HG02678 (cell line): ENCODE results near the gene RNF146.
"Not testable (repeated sequence)": the region's sequence is repeated elsewhere in the genome, so short reads cannot be mapped to it uniquely, and the experiment has no call there.

Source experiments
- ATAC-seq: cut with Tn5 transposase; IDR thresholded peaks from one replicate; pipeline ENCODE4 v1.9.1; 2021; ENCODE audit warnings: mild to moderate bottlenecking, moderate library complexity; ENCODE audit not compliant: unreplicated experiment

The RNF146 gene

DNA sequence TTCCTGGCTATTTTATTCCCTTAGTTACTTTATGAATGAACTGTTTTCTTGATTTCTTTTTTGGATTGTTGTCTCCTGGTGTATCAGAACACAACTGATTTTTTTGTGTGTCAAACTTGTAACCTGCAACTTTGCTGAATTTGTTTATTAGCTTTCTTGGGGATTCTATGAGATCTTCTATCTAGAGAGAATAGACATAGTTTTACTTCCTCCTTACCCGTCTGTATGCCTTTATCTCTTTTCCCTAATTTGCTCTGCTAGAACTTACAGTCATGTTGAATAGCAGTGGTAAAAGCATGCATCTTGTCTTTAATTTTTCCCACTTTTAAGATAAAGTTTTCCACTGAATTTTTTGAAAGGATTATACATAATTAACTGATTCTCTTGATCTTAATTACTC is 13.2 kb downstream of the RNF146 start:
- no peak for ATAC-seq

- ATAC-seq: no peak
Observed at GRCh38 chr6:127282184-127282583, 15.5 kb downstream of the RNF146 start.

DNA sequence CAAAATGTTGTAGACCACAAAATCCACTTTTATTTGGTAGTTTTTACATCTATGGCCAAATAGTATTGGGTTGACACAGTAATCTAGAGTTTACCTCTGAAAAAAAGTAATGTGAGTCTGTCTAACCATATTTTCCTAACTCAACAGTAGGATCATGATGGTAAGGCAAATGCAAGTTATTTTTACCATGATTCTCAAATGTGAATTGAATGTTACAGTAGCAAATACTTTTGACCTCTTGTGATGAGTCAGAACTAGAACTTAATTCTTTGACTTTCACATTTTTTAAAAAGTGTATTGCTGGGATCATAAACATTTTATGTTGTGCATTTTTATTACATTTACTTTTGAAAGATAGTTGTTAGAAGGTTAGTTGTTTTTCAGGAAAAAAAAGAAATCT is 22.0 kb downstream of the RNF146 start:
- no peak for ATAC-seq

DNA sequence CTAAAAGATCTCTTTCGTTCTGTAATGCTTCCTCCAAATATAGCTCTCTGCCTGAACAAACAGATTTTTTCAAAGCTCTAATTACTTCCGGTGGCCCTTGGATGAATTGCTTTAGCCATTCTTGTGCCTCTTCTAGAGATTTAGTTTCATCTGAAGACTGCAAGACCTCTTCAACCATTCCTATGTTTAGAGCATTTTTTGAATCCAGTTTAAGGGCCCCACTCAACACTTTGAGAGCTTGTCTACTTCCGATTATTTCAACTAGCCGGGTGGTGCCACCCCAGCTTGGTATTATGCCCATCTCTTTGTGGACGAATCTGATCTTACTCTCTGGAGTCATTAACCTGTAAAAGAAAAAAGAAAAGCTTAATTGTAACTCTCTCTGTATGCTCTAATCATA is 23.3 kb downstream of the RNF146 start:
- ATAC-seq: no peak

DNA sequence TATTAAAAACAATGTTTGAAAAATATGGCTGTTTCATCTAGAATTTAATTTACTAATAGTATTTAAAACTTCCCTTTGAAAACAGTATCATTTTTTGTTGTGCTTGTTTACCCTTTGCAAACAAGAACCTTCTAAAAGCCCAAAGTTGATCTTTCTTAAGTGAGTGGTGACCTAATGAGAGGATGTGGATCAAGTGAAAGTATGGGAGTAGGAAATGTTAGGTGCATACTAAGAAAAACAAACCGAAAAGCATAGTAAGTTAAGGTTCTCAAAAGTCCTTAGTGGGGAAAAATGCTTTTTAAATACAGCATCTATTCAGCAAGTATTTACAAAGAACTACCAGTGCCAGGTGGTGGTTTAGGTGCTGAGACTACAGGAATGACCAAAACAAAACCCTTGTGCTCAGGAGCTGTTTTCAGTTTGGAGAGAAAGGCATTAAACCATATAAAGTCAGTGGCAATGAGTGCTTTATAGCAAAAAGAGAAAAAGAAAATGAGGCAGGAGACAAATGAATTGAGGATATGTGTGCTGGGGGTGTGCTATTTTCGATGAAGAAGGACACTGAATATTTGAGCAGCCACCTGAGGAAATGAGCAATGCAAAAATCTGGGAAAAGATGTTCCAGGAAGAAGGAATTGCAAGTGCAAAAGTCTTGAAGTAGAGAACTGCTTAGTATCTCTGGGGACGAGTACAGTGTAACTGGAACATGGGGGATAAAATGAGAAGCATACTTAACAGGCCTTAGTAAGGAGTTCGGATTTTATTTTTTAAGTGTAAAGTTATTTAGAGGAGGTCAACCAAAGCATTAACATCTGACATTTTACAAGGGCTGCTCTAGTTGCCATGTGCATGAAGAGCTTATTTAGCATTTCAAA is 24.0 kb downstream of the RNF146 start:
- ATAC-seq: peak; percentile 5

- peak; percentile 82 for ATAC-seq
Observed at GRCh38 chr6:127291495-127291894, 24.8 kb downstream of the RNF146 start.

DNA sequence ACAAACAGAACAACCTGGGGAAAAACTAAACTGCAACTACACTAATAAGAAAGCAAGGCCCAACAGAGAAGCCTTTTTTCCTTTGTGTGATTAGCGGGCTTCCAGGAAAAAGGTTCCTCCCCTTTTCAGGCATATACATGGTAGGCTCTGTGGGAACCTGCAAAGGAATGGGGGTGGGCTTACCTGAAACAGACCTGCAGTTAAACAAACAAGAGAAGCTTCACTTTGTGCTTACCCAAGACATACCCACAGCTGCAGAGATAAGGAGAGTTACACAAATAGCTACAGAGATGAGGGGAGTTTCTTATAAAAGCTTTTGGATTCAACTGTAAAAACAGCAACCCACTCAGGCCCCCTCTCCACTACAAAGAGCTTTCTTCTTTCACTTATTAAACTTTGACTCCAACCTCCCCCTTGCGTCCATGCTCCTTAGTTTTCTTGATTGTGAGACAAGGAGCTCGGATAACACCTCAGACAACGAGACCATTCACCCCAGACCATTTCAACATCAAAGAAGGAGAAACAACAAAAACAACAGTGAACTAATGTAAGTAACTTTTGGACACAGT is 30.9 kb downstream of the RNF146 start:
- no peak for ATAC-seq

DNA sequence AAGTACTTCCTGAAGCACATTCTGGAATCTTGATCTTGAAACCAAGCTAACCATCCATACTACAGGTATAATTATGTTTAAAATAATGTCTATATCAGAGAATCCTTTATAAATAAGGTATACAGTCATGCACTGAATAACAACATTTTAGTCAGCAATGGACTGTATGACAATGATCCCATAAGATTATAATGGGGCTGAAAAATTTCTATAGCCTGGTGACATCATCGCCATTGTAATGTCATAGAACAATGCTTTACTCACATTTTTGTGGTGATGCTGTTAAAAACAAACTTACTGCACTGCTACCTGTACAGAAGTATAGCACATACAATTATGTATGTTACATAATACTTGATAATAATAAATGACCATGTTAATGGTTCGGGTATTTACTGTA is 31.8 kb downstream of the RNF146 start:
- ATAC-seq: no peak

- no peak for ATAC-seq
Observed at GRCh38 chr6:127299522-127300240, 33.0 kb downstream of the RNF146 start.

DNA sequence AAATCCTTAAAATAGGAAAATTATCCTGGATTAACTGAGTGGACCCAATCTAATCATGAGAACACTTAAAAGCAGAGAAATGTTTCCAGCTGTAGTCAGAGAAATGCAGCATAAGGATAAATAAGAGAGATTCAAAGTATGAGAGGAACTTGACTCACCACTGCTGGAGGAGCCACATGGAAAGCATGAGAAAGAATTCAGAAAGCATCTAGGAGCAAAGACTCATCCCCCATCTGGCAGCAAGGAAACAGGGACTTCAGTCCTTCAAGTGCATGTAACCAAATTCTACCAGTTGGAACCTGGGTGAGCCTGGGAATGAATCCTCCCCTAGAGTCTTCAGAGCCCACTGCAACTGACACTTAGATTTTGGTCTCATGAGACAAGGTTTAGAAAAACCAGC is 33.7 kb downstream of the RNF146 start:
- ATAC-seq: no peak

GRCh38 chr6:127301199-127301700 is 34.6 kb downstream of the RNF146 start:
- ATAC-seq: no peak

- ATAC-seq: peak; percentile 70
Observed at GRCh38 chr6:127302728-127303660, 36.3 kb downstream of the RNF146 start.

GRCh38 chr6:127303917-127304316 is 37.3 kb downstream of the RNF146 start:
- no peak for ATAC-seq

GRCh38 chr6:127305741-127306140 is 39.1 kb downstream of the RNF146 start:
- ATAC-seq: no peak

DNA sequence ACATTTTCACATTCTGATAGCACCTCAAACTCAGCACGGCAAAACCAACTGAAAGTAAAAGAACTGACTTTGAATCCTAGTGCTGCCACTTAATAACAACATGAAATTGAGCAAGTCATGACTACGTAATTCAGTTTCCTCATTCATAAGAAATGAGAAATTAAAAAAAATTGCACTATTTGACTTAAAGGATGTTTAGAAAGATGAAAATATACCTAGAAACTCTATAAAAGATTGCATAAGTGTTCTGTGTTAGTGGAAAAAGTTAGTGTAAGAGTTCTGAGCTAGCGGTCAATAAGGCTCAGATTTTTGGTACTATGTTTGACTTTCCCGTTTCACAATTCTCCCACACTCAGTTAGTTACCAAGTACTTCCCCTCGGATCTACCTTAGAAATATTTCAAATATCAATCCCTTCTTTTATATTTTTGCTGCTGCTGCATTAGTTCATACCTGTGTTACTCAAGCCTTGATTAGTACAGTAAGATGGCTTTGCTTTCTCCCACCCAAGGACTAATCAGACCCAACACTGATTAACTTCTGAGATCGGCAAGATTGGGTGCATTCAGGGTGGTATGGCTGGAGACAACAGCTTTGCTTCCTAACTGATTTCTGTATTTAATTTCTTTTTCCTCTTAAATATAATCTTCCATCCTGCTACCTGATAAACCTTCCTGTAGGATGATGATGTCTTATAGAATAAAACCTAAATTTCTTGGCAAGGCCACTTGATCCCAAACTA is 50.9 kb downstream of the RNF146 start:
- no peak for ATAC-seq

DNA sequence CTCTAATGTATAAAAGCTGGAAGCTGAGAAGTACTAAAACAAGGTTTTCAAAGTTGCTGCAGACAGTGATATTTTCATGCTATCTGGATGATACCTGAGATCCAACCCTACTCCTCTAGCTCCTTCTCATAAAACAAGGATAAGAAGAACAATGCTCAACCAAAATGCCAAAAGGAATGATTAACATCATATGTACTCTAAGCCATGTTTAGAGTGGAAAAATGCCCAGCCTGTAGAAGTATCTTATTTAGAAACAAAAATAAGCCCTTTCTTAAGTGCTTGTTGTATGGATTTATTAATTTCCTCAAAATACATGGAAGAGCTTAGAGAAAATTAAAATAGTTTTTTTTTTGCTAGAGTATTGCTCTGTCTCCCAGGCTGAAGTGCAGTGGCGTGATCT is 53.0 kb downstream of the RNF146 start:
- ATAC-seq: no peak

DNA sequence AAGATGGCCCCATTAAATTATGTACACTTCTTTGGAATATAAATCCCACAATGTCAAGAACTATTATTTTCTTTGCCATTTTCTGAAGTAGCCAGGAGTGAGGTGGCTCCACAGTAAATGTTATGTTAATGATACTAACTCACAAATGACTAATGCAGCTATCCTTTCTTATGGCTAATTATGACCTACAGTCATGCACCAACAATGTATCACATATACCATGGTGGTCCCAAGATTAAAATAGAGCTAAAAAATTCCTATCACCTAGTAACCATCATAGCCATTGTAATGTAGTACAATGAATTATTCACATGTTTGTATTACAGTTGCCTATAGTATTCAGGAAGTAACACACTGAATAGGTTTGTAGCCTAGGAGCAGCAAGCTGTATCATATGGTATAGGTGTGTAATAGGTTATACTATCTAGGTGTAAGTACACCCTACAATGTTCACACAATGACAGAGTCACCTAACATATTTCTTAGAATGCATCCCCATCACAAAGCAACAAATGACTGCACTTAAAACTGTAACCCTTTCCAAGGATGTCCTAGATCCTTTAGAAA is 61.5 kb downstream of the RNF146 start:
- no peak for ATAC-seq

DNA sequence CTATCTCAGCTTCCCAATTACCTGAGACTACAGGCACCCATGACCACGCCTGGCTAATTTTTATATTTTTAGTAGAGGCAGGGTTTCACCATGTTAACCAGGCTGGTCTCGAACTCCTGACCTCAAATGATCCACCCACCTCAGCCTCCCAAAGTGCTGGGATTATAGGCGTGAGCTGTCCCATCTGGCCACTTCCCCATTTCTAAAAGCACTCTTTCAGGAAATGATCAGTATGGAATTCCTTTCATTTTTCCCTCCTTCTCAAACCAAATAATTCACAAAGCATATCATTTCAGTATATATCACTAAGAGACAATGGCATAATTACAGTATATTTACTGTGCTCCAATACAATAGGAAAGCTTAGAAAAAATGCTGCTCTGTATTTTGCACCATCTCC is 64.6 kb downstream of the RNF146 start:
- ATAC-seq: not testable (repeated sequence)

- no peak for ATAC-seq
Observed at GRCh38 chr6:127332383-127332961, 65.8 kb downstream of the RNF146 start.
